G401.6 (cell line): ENCODE results near the gene SUSD6.

Experiments
- FAIRE-seq: peaks from 2 replicates; lab custom pipeline; 2012; peaks lifted over from hg19 to GRCh38; lab: Jason Lieb, UNC

The SUSD6 gene

GRCh38 chr14:69673578-69674305 lies 62.3 kb downstream of the SUSD6 start:
- FAIRE-seq: no peak

- FAIRE-seq: no peak
Measured at GRCh38 chr14:69674546-69675244, 63.3 kb downstream of the SUSD6 start.

GRCh38 chr14:69675245-69675583 lies 63.8 kb downstream of the SUSD6 start:
- no peak for FAIRE-seq

GRCh38 chr14:69675877-69676416 lies 64.6 kb downstream of the SUSD6 start:
- FAIRE-seq: no peak

- FAIRE-seq: no peak
Measured at GRCh38 chr14:69676723-69677122, 65.3 kb downstream of the SUSD6 start.

- no peak for FAIRE-seq
Measured at GRCh38 chr14:69680297-69680696, 68.9 kb downstream of the SUSD6 start.

GRCh38 chr14:69682136-69682535 lies 70.7 kb downstream of the SUSD6 start:
- no peak for FAIRE-seq

GRCh38 chr14:69682621-69683263 lies 71.3 kb downstream of the SUSD6 start:
- FAIRE-seq: no peak

GRCh38 chr14:69683971-69684370 lies 72.6 kb downstream of the SUSD6 start:
- FAIRE-seq: no peak

GRCh38 chr14:69684461-69685217 lies 73.2 kb downstream of the SUSD6 start:
- no peak for FAIRE-seq

GRCh38 chr14:69685218-69685616 lies 73.8 kb downstream of the SUSD6 start:
- FAIRE-seq: no peak

GRCh38 chr14:69685716-69686115 lies 74.3 kb downstream of the SUSD6 start:
- no peak for FAIRE-seq

- no peak for FAIRE-seq
Measured at GRCh38 chr14:69687606-69688298, 76.4 kb downstream of the SUSD6 start.

GRCh38 chr14:69688299-69688649 lies 76.9 kb downstream of the SUSD6 start:
- FAIRE-seq: no peak

GRCh38 chr14:69690042-69690441 lies 78.6 kb downstream of the SUSD6 start:
- FAIRE-seq: no peak

GRCh38 chr14:69692594-69692993 lies 81.2 kb downstream of the SUSD6 start:
- FAIRE-seq: no peak

GRCh38 chr14:69693145-69693544 lies 81.7 kb downstream of the SUSD6 start:
- no peak for FAIRE-seq

- no peak for FAIRE-seq
Measured at GRCh38 chr14:69693801-69694729, 82.7 kb downstream of the SUSD6 start.

- no peak for FAIRE-seq
Measured at GRCh38 chr14:69694730-69695281, 83.4 kb downstream of the SUSD6 start.
